BJ (cell line): ENCODE results near the gene GALNT13. TPM values are rescaled to one million over a fixed set of nuclear protein-coding genes. Genes with fewer than 3 reads are reported as not detected.

Experiments used
- CTCF ChIA-PET: fragments of 350-600 bp; formaldehyde crosslinking; extraction: SDS; loops from one replicate; lab custom pipeline; 2021; ENCODE audit warnings: antibody characterized with exemption, inconsistent platforms; lab: Yijun Ruan, JAX
- POLR2A ChIA-PET: fragments of 300-600 bp; sonication (Branson Sonifier 250); formaldehyde crosslinking; extraction: SDS; loops from one replicate; lab custom pipeline; 2021; ENCODE audit warnings: antibody characterized with exemption; lab: Charles Lee
- DNase-seq: peaks from one replicate; pipeline ENCODE4 v3.0.0-alpha.2; 2011; ENCODE audit warnings: low read depth
- H3K27me3 ChIP-seq: 2 replicates; pipeline ENCODE4 v1.6.0; 2011; ENCODE audit warnings: low read length; ENCODE audit not compliant: control insufficient read depth, insufficient read depth
- H3K36me3 ChIP-seq: 2 replicates; pipeline ENCODE4 v1.5.1; 2011; ENCODE audit warnings: low read length; ENCODE audit not compliant: control insufficient read depth, insufficient read depth
- H3K4me3 ChIP-seq: 2 replicates; pipeline ENCODE4 v1.5.1; 2011; ENCODE audit warnings: low read depth, mild to moderate bottlenecking, control low read depth, low read length
- polyA plus RNA-seq: library from polyadenylated mRNA; depleted of rRNA; stranded (reverse); fragments of >200 nt; gene quantifications from 2 replicates; pipeline ENCODE4 v1.2.3, GENCODE V29; 2011
- TF ChIP-seq, protein P1 (sequence below): IDR thresholded peaks from 2 replicates; pipeline ENCODE4 v1.5.1; 2011; ENCODE audit warnings: low read depth, mild to moderate bottlenecking, control low read depth, inconsistent platforms, low read length, moderate library complexity; ENCODE audit not compliant: insufficient read depth

Gene GALNT13
- polyA plus RNA-seq, 1 experiment, result not detected

DNA sequence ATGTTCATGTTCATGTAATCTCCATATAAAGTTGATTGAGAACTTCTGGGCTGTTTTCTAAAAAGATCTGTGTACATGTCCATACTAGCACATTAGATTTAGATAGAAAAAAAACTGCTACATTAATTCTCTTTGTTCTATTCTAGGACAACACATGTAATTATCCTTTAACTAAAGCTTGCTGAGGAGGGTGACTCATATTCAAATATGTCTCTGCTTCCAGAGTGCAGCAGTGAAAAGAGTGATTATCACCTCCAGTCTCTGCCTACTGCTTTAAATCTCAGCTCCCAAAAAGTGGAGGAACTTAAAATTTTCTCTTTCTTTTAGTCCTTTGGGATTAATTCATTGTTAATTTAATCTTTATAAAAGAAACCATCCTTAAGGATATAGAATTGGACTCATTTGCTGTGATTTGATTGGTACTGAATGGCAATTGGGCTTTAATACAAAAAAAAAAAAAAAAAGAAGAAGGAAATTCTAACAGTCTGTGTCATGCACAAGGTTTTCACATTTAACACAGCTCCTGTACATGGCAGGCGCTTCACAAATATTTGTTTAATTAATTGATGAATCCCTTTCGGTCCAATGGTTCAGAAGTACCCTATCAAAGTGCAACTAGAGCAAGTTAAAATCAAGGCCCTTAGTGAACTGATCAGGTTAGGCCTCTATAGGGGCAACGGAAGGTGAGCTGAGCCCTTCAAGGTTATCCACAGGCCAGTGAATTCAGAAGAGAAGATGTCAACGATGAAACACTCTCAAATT, 612.8 kb downstream of the GALNT13 start:
- ChIA-PET CTCF (no interaction called here), POLR2A (no interaction called here)
- no peak for DNase-seq
- Histone ChIP-seq H3K36me3 (no peaks in the 10 kb centered on the region), H3K27me3 (no peaks in the 10 kb centered on the region), H3K4me3 (no peak overlapping the region)
- TF ChIP-seq, protein P1, sequence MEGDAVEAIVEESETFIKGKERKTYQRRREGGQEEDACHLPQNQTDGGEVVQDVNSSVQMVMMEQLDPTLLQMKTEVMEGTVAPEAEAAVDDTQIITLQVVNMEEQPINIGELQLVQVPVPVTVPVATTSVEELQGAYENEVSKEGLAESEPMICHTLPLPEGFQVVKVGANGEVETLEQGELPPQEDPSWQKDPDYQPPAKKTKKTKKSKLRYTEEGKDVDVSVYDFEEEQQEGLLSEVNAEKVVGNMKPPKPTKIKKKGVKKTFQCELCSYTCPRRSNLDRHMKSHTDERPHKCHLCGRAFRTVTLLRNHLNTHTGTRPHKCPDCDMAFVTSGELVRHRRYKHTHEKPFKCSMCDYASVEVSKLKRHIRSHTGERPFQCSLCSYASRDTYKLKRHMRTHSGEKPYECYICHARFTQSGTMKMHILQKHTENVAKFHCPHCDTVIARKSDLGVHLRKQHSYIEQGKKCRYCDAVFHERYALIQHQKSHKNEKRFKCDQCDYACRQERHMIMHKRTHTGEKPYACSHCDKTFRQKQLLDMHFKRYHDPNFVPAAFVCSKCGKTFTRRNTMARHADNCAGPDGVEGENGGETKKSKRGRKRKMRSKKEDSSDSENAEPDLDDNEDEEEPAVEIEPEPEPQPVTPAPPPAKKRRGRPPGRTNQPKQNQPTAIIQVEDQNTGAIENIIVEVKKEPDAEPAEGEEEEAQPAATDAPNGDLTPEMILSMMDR, result no peak

DNA sequence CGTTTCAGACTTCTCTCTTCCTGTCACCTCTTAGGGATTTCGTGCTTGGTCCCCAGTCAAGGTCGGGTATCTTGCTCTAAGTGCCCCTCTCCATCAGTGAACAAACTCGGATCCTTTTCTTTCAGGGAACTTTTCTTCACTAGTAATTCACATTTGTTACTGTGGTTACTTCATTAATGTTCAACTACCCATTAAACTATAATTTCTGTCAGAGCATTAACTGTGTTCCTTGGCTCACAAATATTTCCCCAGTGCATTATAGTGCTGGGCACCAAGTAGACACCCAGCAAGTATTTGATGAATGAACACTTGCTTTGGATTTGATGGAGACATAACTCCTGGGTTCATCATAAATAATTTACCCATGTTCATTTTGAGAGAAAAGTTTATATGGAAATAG, 617.1 kb downstream of the GALNT13 start:
- Histone ChIP-seq H3K4me3 (no peak overlapping the region), H3K36me3 (no peaks in the 10 kb centered on the region), H3K27me3 (no peaks in the 10 kb centered on the region)
- TF ChIP-seq, protein P1, result no peak
- POLR2A ChIA-PET, result no interaction called here
- CTCF ChIA-PET, result no interaction called here
- no peak for DNase-seq

DNA sequence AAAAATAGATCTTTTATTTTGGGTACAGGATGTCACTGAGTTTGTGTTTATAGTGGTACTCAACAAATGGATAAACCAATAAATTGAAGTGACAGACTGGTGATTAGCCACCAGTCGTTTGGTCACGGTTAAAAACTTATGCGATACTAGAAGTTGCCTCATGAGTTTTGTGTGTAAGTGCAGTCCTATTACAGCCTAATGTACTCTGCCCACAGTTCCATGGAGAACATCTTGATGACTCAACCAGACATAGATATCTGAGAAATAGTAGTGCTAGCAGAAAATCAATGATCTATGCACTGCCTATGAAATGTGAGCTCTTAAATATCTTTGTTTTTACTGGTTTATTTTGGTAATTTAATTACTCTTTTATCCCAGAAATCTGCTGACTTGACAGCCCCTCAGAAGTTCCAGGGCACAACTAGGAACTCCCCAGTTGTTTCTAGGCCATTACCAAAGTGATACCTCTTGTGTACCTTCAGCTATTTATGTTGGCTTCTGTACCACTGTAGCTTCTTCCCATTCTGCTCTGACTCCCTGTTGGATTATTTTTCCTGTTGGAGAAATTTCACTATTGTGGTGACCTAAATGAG, 617.6 kb downstream of the GALNT13 start:
- Histone ChIP-seq H3K27me3 (no peaks in the 10 kb centered on the region), H3K4me3 (no peak overlapping the region), H3K36me3 (no peaks in the 10 kb centered on the region)
- DNase-seq, result no peak
- POLR2A ChIA-PET, result no interaction called here
- CTCF ChIA-PET, result no interaction called here
- TF ChIP-seq, protein P1, result no peak

DNA sequence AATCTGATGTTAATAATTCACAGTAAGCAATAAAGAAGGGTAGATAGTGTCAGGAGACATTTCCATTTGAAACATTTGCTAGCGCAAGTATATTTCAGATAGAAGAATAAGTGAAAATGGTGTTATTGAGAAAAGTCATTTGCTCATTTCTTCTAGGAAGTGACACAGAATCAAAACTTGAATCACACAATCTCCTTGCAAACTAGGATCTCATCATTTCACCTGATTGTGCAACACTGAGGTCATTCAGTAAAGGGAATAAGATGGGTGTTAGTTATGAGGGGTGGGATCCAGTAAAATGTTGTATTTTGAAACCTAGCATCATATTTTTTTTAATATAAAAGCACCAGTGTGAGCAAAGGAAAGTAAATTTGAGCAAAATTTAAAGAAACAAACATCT, 618.8 kb downstream of the GALNT13 start:
- no peak for DNase-seq
- TF ChIP-seq, protein P1, result no peak
- CTCF ChIA-PET, result no interaction called here
- POLR2A ChIA-PET, result no interaction called here
- H3K27me3 ChIP-seq, result no peaks in the 10 kb centered on the region
- H3K36me3 ChIP-seq, result no peaks in the 10 kb centered on the region
- no peak overlapping the region for H3K4me3 ChIP-seq

DNA sequence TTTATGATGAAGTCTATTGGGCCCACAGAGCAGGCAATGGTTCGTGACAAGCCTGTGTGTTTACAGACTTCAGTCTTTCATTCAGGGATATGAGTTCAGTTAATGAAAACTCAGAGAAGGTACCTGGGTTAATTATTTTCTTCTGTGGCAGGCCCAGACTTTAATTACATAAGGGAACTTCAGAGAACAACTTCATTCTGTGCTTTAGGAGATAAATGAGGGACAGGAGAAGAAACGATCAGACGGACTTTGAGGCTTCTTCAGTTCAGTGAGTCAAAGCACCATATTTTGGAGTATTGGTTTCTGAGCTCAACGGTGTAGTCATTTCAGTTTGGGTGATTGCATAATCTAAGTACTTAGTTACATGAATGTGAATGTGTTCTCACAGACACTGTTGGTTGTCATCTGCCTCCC, 623.7 kb downstream of the GALNT13 start:
- CTCF ChIA-PET, result no interaction called here

More for the DNA sequence above, 623.7 kb downstream of the GALNT13 start:
- Histone ChIP-seq H3K36me3 (no peaks in the 10 kb centered on the region), H3K27me3 (no peaks in the 10 kb centered on the region), H3K4me3 (no peak overlapping the region)
- TF ChIP-seq, protein P1, result no peak
- no peak for DNase-seq
- POLR2A ChIA-PET, result no interaction called here
